GM19395 (cell line): ENCODE measurements around the gene C19orf53.

Experiments used
- ATAC-seq: cut with Tn5 transposase; IDR thresholded peaks from one replicate; pipeline ENCODE4 v1.9.1; 2021; ENCODE audit warnings: mild to moderate bottlenecking, moderate library complexity; ENCODE audit not compliant: unreplicated experiment

C19orf53 gene

GRCh38 chr19:13795595-13796300, 21.5 kb downstream of the C19orf53 start:
- ATAC-seq: peak; percentile 20

GRCh38 chr19:13796301-13797057, 22.2 kb downstream of the C19orf53 start:
- ATAC-seq: no peak

GRCh38 chr19:13797058-13797440, 22.8 kb downstream of the C19orf53 start:
- no peak for ATAC-seq

- ATAC-seq: no peak
These were observed 23.6 kb downstream of the C19orf53 start for GRCh38 chr19:13797870-13798269.

- ATAC-seq: no peak
These were observed 25.4 kb downstream of the C19orf53 start for GRCh38 chr19:13799669-13800068.

- ATAC-seq: no peak
These were observed 28.8 kb downstream of the C19orf53 start for GRCh38 chr19:13803038-13803437.

GRCh38 chr19:13804830-13805683, 30.8 kb downstream of the C19orf53 start:
- no peak for ATAC-seq

GRCh38 chr19:13806728-13807127, 32.5 kb downstream of the C19orf53 start:
- ATAC-seq: no peak

GRCh38 chr19:13807421-13808021, 33.3 kb downstream of the C19orf53 start:
- no peak for ATAC-seq

GRCh38 chr19:13808856-13809255, 34.6 kb downstream of the C19orf53 start:
- ATAC-seq: no peak

- ATAC-seq: no peak
These were observed 38.3 kb downstream of the C19orf53 start for GRCh38 chr19:13812544-13812943.

- ATAC-seq: no peak
These were observed 38.9 kb downstream of the C19orf53 start for GRCh38 chr19:13813147-13813546.

- no peak for ATAC-seq
These were observed 40.3 kb downstream of the C19orf53 start for GRCh38 chr19:13814550-13814949.

GRCh38 chr19:13817018-13817614, 42.9 kb downstream of the C19orf53 start:
- ATAC-seq: no peak

- no peak for ATAC-seq
These were observed 43.5 kb downstream of the C19orf53 start for GRCh38 chr19:13817615-13818371.

GRCh38 chr19:13819238-13819637, 45.0 kb downstream of the C19orf53 start:
- ATAC-seq: no peak

GRCh38 chr19:13821292-13821691, 47.0 kb downstream of the C19orf53 start:
- no peak for ATAC-seq

GRCh38 chr19:13823256-13823655, 49.0 kb downstream of the C19orf53 start:
- no peak for ATAC-seq

GRCh38 chr19:13823901-13824300, 49.6 kb downstream of the C19orf53 start:
- ATAC-seq: no peak

- ATAC-seq: no peak
These were observed 50.4 kb downstream of the C19orf53 start for GRCh38 chr19:13824703-13825102.
